Measurements from ENCODE around the gene SPDYC.

DNA sequence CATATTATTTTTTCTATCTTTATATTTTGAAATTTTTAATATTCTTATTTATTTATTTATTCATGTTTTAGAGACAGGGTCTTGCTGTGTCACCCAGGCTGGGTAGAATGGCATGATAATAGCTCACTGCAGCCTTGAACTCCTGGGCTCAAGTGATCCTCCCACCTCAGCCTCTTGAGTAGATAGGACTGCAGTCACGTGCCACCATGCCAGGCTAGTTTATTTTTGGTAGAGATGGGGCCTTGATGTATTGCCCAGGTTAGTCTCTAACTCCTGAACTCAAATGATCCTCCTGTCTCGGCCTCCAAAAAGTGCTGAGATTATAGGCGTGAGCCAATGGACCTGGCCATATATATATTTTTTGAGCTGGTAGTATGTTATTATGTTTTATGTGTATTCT, 2.4 kb upstream of the SPDYC start:
- TF ChIP-seq, protein P1, sequence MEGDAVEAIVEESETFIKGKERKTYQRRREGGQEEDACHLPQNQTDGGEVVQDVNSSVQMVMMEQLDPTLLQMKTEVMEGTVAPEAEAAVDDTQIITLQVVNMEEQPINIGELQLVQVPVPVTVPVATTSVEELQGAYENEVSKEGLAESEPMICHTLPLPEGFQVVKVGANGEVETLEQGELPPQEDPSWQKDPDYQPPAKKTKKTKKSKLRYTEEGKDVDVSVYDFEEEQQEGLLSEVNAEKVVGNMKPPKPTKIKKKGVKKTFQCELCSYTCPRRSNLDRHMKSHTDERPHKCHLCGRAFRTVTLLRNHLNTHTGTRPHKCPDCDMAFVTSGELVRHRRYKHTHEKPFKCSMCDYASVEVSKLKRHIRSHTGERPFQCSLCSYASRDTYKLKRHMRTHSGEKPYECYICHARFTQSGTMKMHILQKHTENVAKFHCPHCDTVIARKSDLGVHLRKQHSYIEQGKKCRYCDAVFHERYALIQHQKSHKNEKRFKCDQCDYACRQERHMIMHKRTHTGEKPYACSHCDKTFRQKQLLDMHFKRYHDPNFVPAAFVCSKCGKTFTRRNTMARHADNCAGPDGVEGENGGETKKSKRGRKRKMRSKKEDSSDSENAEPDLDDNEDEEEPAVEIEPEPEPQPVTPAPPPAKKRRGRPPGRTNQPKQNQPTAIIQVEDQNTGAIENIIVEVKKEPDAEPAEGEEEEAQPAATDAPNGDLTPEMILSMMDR (IDR thresholded peaks at IDR 0.05; ENCODE audit: insufficient read depth, low read length, poor library complexity, severe bottlenecking) = no peak
- TF ChIP-seq EZH2phosphoT487 (conservative IDR thresholded peaks at IDR 0.05; ENCODE audit: low read length) = no peak
